SU-DHL-6 (cell line): Measurements from ENCODE around the gene CD52.
"Not testable (repeated sequence)": the region's sequence is repeated elsewhere in the genome, so short reads cannot be mapped to it uniquely, and the experiment has no call there.

ENCODE experiments used
- H2AFZ ChIP-seq: fragments of 200-600 bp; sonication (generic); 2 replicates; pipeline ENCODE4 v1.6.1; 2014; ENCODE audit warnings: low read depth, mild to moderate bottlenecking, moderate library complexity, mixed read lengths, antibody characterized with exemption, low read length; ENCODE audit not compliant: severe bottlenecking
- H3F3A ChIP-seq: fragments of 200-600 bp; shearing (Covaris generic); 2 replicates; pipeline ENCODE4 v1.6.0; 2016; ENCODE audit warnings: antibody characterized with exemption, mild to moderate bottlenecking; ENCODE audit not compliant: insufficient read depth
- H3K27ac ChIP-seq: fragments of 200-600 bp; sonication (generic); 2 replicates; pipeline ENCODE4 v1.5.1; 2016; ENCODE audit warnings: low read depth, mild to moderate bottlenecking, low read length, moderate library complexity, mixed read lengths
- H3K27me3 ChIP-seq: fragments of 200-600 bp; sonication (generic), shearing (Covaris generic); 2 replicates; pipeline ENCODE4 v1.6.0; 2014; ENCODE audit warnings: mild to moderate bottlenecking, low read length
- H3K36me3 ChIP-seq: fragments of 200-600 bp; sonication (generic); 2 replicates; pipeline ENCODE4 v1.6.1; 2014; ENCODE audit warnings: mild to moderate bottlenecking, low read length, mixed read lengths
- H3K4me2 ChIP-seq: fragments of 300-600, 200-600 bp; shearing (Covaris generic), sonication (generic); 2 replicates; pipeline ENCODE4 v1.6.0; 2014; ENCODE audit warnings: low read length, low read depth, mild to moderate bottlenecking; ENCODE audit not compliant: poor library complexity, severe bottlenecking
- H3K4me3 ChIP-seq: fragments of 200-600 bp; sonication (generic); 2 replicates; pipeline ENCODE4 v1.5.1; 2014; ENCODE audit warnings: antibody characterized with exemption, low read length, mild to moderate bottlenecking, mixed read lengths; ENCODE audit not compliant: insufficient read depth, poor library complexity, severe bottlenecking
- H3K79me2 ChIP-seq: fragments of 200-600 bp; sonication (generic); 2 replicates; pipeline ENCODE4 v1.6.1; 2014; ENCODE audit warnings: mild to moderate bottlenecking, low read length, moderate library complexity; ENCODE audit not compliant: insufficient read depth
- H3K9ac ChIP-seq: fragments of 200-600 bp; sonication (generic); 2 replicates; pipeline ENCODE4 v1.7.0; 2014; ENCODE audit warnings: mild to moderate bottlenecking, low read length
- H3K9me2 ChIP-seq: fragments of 200-600 bp; sonication (generic); replicated peaks from 2 replicates; pipeline ENCODE4 v1.6.1; 2014; ENCODE audit warnings: low read length; ENCODE audit not compliant: insufficient read depth
- H3K9me3 ChIP-seq: fragments of 200-600 bp; sonication (generic); 2 replicates; pipeline ENCODE4 v1.6.1; 2014; ENCODE audit warnings: low read length, mixed read lengths; ENCODE audit not compliant: insufficient read depth
- H4K20me1 ChIP-seq: fragments of 200-600 bp; sonication (generic); 2 replicates; pipeline ENCODE4 v1.6.1; 2014; ENCODE audit warnings: low read depth, mild to moderate bottlenecking, antibody characterized with exemption, low read length, moderate library complexity, mixed read lengths
- CTCF ChIP-seq: fragments of 200-600 bp; sonication (generic); IDR thresholded peaks from one replicate; pipeline ENCODE4 v1.5.1; 2017; ENCODE audit warnings: antibody characterized with exemption, mild to moderate bottlenecking, low read length, moderate library complexity; ENCODE audit not compliant: insufficient read depth, poor library complexity, severe bottlenecking
- EZH2phosphoT487 ChIP-seq: fragments of 200-600 bp; sonication (generic), shearing (Covaris generic); conservative IDR thresholded peaks from 2 replicates; pipeline ENCODE4 v1.6.1; 2018; ENCODE audit warnings: mild to moderate bottlenecking, antibody characterized with exemption, low read length, moderate library complexity, mixed read lengths

The CD52 gene

DNA sequence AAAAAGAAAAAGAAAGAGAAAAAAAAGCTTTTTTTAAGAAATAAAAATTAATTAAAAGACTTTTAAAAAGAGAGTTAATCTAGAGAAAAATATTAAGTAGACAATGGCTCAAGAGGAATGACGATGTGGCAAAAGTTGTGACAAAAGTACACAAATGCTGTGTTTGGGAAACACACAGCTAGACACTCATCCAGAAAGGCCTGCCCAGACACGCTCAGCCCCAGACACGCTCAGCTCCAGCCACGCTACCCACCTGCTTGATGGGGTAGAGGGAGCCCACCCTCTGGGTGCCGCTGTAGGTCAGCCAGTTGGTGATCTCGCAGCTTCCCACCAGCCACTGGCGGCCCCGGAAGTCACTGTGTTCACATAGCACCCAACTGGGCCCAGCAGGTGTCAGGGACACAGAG is 10.2 kb downstream of the CD52 start:
- Histone ChIP-seq H3K79me2 (no peaks in the 10 kb centered on the region), H2AFZ (no peak overlapping the region), H3K27ac (no peak overlapping the region), H3K9ac (no peak overlapping the region), H3K27me3 (no peaks in the 10 kb centered on the region), H3K4me2 (no peak overlapping the region), H4K20me1 (no peaks in the 10 kb centered on the region), H3F3A (no peaks in the 10 kb centered on the region), H3K9me2 (no peaks in the 10 kb centered on the region), H3K4me3 (no peak overlapping the region), H3K9me3 (no peaks in the 10 kb centered on the region), H3K36me3 (no peaks in the 10 kb centered on the region)
- TF ChIP-seq CTCF (no peak), EZH2phosphoT487 (no peak)

DNA sequence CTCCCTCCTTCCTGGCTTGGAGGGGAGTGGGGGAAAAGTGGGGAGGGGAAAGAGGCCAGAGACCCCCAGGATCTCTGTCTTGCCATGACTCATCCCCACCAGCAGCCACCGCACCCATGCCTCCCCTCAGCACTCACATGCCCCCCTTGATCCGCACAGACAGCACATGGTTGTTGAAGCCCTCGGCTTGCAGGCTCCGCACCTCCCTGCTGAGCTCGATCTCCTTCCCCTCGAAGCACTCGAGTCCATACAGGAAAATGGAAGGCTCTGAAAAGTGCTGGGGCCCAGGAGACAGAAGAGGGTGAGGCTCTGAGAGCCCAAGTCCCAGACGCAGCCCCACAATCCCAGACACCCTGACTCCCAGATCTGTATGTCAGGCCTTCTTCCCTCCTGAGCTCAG is 10.8 kb downstream of the CD52 start:
- H3K27ac ChIP-seq = no peak overlapping the region
- H3K9me2 ChIP-seq = no peaks in the 10 kb centered on the region
- TF ChIP-seq EZH2phosphoT487 = no peak
- TF ChIP-seq CTCF = no peak
- H3K4me2 ChIP-seq = no peak overlapping the region
- H2AFZ ChIP-seq = no peak overlapping the region
- H3F3A ChIP-seq = no peaks in the 10 kb centered on the region
- H3K79me2 ChIP-seq = no peaks in the 10 kb centered on the region
- no peaks in the 10 kb centered on the region for H3K27me3 ChIP-seq
- H3K36me3 ChIP-seq = no peaks in the 10 kb centered on the region
- H4K20me1 ChIP-seq = no peaks in the 10 kb centered on the region
- no peak overlapping the region for H3K4me3 ChIP-seq
- H3K9me3 ChIP-seq = no peaks in the 10 kb centered on the region
- H3K9ac ChIP-seq = no peak overlapping the region

DNA sequence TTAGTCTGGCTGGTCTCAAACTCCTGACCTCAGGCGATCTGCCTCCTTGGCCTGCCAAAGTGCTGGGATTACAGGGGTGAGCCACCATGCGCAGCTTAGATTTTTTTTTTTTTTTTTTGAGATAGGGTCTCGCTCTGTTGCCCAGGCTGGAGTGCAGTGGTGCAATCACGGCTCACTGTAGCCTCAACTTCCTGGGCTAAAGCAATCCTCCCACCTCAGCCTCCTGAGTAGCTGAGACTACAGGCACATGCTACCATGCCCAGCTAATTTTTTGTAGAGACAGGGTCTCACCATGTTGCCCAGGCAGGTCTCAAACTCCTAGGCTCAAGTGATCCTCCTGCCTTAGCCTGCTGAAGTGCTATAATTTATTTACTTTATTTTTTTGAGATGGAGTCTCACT is 11.6 kb downstream of the CD52 start:
- H3K4me2 ChIP-seq, H2AFZ ChIP-seq, H3K9me2 ChIP-seq, H3F3A ChIP-seq, H3K9me3 ChIP-seq, H3K9ac ChIP-seq, H3K36me3 ChIP-seq, H3K27ac ChIP-seq, H3K79me2 ChIP-seq, H3K4me3 ChIP-seq, H3K27me3 ChIP-seq, H4K20me1 ChIP-seq: not testable (repeated sequence)

DNA sequence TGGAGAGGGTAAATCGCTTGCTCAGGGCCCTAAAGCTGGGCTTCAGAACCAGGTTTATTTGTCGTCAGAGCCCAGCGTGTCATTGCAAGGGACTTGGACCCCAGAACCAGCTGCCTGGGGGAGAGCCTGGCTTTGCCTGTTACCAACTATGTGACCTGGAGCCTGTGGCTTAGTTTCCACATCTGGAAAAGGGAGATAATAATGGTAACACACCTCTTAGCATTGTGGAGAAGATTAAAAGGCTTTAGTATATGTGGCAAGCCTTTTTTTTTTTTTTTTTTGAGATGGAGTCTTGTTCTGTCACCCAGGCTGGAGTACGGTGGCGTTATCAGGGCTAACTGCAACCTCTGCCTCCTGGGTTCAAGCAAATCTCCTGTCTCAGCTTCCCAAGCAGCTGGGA is 12.5 kb downstream of the CD52 start:
- Histone ChIP-seq H3K9me3 (no peaks in the 10 kb centered on the region), H3K9me2 (no peaks in the 10 kb centered on the region), H3K9ac (no peak overlapping the region), H2AFZ (no peak overlapping the region), H4K20me1 (no peaks in the 10 kb centered on the region), H3K4me3 (no peak overlapping the region), H3K27me3 (no peaks in the 10 kb centered on the region), H3K79me2 (no peaks in the 10 kb centered on the region), H3F3A (no peaks in the 10 kb centered on the region), H3K36me3 (no peaks in the 10 kb centered on the region), H3K4me2 (no peak overlapping the region), H3K27ac (no peak overlapping the region)
- TF ChIP-seq CTCF (no peak), EZH2phosphoT487 (no peak)

DNA sequence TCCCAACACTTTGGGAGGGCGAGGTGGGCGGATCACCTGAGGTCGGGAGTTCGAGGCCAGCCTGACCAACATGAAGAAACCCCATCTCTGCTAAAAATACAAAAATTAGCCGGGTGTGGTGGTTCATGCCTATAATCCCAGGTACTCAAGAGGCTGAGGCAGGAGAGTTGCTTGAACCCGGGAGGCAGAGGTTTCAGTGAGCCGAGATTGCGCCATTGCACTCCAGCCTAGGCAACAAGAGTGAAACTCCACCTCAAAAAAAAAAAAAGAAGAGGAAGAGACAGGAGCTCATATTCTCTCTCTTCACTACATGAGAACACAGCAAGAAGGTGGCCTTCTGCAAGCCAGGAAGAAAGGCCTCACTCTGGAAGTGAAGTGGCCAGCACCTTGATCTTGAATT is 15.6 kb downstream of the CD52 start:
- H3K79me2 ChIP-seq, H3K9ac ChIP-seq, H3K36me3 ChIP-seq, H3K27me3 ChIP-seq, H3K27ac ChIP-seq, H3K4me3 ChIP-seq, H2AFZ ChIP-seq, H4K20me1 ChIP-seq, H3F3A ChIP-seq, H3K4me2 ChIP-seq, H3K9me2 ChIP-seq, H3K9me3 ChIP-seq: not testable (repeated sequence)
